Osteoblast (primary cell): ENCODE measurements around the gene C9orf43. TPM values are rescaled to one million over a fixed set of nuclear protein-coding genes. Genes with fewer than 3 reads are reported as not detected.

Source experiments
- DNase-seq: peaks from one replicate; pipeline ENCODE4 v3.0.0; 2011; ENCODE audit warnings: low spot score, mixed read lengths; ENCODE audit not compliant: insufficient read length; ENCODE audit errors: missing footprints
- H2AFZ ChIP-seq: 2 replicates; pipeline ENCODE4 v1.6.0; 2011; ENCODE audit warnings: mild to moderate bottlenecking, low read length
- H3K27ac ChIP-seq: 2 replicates; pipeline ENCODE4 v1.5.1; 2011; ENCODE audit warnings: mild to moderate bottlenecking, low read depth, low read length, moderate library complexity
- H3K27me3 ChIP-seq: 2 replicates; pipeline ENCODE4 v1.6.0; 2012; ENCODE audit warnings: mild to moderate bottlenecking, control low read depth, inconsistent platforms, low read length, moderate library complexity; ENCODE audit not compliant: insufficient read depth
- H3K36me3 ChIP-seq: 2 replicates; pipeline ENCODE4 v1.5.1; 2011; ENCODE audit warnings: mild to moderate bottlenecking, low read length, control low read depth, moderate library complexity; ENCODE audit not compliant: insufficient read depth
- H3K4me1 ChIP-seq: 2 replicates; pipeline ENCODE4 v1.5.1; 2011; ENCODE audit warnings: mild to moderate bottlenecking, low read length, control low read depth, moderate library complexity; ENCODE audit not compliant: insufficient read depth
- H3K4me2 ChIP-seq: 2 replicates; pipeline ENCODE4 v1.6.0; 2011; ENCODE audit warnings: mild to moderate bottlenecking, low read length; ENCODE audit not compliant: insufficient read depth
- H3K4me3 ChIP-seq: fragments of 200-600 bp; sonication (generic); 3 replicates; pipeline ENCODE4 v1.5.1; 2012; ENCODE audit warnings: mild to moderate bottlenecking, low read length, inconsistent platforms; ENCODE audit not compliant: insufficient read depth
- H3K79me2 ChIP-seq: 2 replicates; pipeline ENCODE4 v1.6.0; 2012; ENCODE audit warnings: mild to moderate bottlenecking, low read length, control low read depth, inconsistent platforms; ENCODE audit not compliant: insufficient read depth
- H3K9me3 ChIP-seq: 2 replicates; pipeline ENCODE4 v1.5.1; 2011; ENCODE audit warnings: low read depth, low read length, control low read depth
- H4K20me1 ChIP-seq: 2 replicates; pipeline ENCODE4 v1.6.0; 2012; ENCODE audit warnings: mild to moderate bottlenecking, low read length, control low read depth; ENCODE audit not compliant: insufficient read depth
- CTCF ChIP-seq: IDR thresholded peaks from 2 replicates; pipeline ENCODE4 v1.5.1; 2011; ENCODE audit warnings: mild to moderate bottlenecking, low read depth, low read length, moderate library complexity; ENCODE audit errors: extremely low read depth
- total RNA-seq: library from RNA; depleted of rRNA; stranded (reverse); fragments of >200 nt; gene quantifications from 2 replicates; pipeline ENCODE4 v1.2.3, GENCODE V29; 2012

The C9orf43 gene
- total RNA-seq, 1 donor, result 0.36 TPM

- Histone ChIP-seq H3K4me1 (peaks cover 22% of the 10 kb centered on the region), H3K9me3 (no peaks in the 10 kb centered on the region), H2AFZ (no peak overlapping the region), H3K27me3 (no peaks in the 10 kb centered on the region), H3K36me3 (no peaks in the 10 kb centered on the region), H3K27ac (no peak overlapping the region), H3K4me3 (no peak overlapping the region), H3K4me2 (no peak overlapping the region), H4K20me1 (peaks cover 5% of the 10 kb centered on the region), H3K79me2 (peaks cover 19% of the 10 kb centered on the region)
- no peak for TF ChIP-seq CTCF
- DNase-seq, result no peak
These were observed 13.3 kb upstream of the C9orf43 start for GRCh38 chr9:113397203-113397631.

- H3K27me3 ChIP-seq, result no peaks in the 10 kb centered on the region
- H3K9me3 ChIP-seq, result no peaks in the 10 kb centered on the region
- peak overlapping the region; percentile 13 for H3K4me2 ChIP-seq
- TF ChIP-seq CTCF, result no peak
- peaks cover 19% of the 10 kb centered on the region for H3K79me2 ChIP-seq
- H3K4me1 ChIP-seq, result peaks cover 22% of the 10 kb centered on the region
- H3K27ac ChIP-seq, result no peak overlapping the region
- peaks cover 5% of the 10 kb centered on the region for H4K20me1 ChIP-seq
- no peaks in the 10 kb centered on the region for H3K36me3 ChIP-seq
- DNase-seq, result no peak
- no peak overlapping the region for H3K4me3 ChIP-seq
- H2AFZ ChIP-seq, result no peak overlapping the region
These were observed 11.8 kb upstream of the C9orf43 start for GRCh38 chr9:113398796-113399195.

DNA sequence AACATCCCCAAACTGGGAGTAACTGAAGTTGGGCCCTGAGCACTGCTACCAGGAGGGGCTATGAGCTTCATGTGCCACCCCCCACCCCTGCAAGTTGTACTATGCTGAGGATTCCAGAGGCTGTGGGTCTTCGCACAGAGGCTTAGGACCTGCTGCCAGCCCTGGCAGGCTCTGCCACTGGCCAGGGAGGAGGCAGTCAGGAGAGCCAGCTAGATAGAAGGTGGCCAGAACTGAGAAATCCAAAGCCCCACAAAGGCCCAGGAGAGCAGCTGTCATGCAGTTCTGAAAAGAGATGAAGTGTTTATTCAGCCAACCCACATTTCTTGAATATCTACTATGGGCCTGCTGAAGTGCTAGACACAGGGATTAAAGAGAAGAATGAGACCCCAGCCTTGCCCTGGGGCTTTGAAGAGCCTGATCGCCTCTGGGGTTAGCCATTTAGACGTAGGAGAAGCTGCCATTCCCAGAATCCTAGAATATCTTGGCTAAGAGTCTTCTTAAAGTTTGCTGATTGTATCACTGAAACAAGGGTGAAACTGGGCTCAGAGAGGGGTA lies 10.8 kb upstream of the C9orf43 start:
- Histone ChIP-seq H3K27me3 (no peaks in the 10 kb centered on the region), H3K79me2 (peaks cover 19% of the 10 kb centered on the region), H4K20me1 (peaks cover 5% of the 10 kb centered on the region), H3K4me1 (peaks cover 22% of the 10 kb centered on the region), H3K4me2 (peak overlapping the region; percentile 85), H3K36me3 (no peaks in the 10 kb centered on the region), H3K27ac (no peak overlapping the region), H2AFZ (no peak overlapping the region), H3K4me3 (no peak overlapping the region), H3K9me3 (no peaks in the 10 kb centered on the region)
- no peak for DNase-seq
- no peak for TF ChIP-seq CTCF

DNA sequence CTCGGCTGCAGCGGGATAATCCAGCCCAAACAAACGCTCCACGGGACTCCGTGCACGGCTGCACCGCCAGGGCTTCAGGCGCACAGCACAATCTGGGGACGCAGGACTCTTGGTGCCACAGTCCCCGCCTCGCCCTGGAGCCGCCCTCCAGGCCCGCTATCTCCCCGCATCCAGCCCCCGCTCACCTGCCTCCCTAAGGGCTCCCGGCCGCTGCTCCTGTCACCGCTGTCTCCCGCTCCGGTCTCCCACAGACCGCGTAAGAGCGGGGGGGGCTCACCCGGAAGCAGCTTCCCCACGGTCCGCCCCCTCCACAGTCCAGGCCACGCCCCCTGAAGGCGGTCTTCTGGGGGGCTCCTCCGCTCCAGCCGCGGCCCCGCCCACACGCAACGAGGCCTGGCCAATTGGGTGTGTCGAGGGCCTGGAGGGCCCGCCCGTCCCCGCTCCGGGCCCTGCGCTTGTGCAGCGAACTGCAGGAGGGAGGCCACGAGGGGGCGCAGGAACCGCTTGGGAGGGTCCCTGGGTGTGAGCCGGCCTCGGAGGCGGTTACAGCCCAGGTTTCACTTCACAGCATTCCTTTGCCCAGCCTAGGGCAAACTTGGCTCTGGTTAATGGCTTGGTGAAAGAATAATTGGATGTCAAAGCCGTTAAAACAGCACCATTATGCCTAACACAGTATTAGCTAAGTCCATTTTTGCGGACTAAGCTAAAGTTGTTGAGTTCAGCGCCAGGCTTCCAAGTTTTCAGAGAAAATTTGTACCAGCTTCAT lies 9.3 kb upstream of the C9orf43 start, which contains the start of gene ALAD:
TSS of gene ALAD (minus strand) at position 258 of the 766 bp plus-strand sequence. CDS start 7,725 bp downstream, outside the sequence.
- Histone ChIP-seq H2AFZ (peak within 1 kb of the TSS; percentile 97), H3K4me3 (peak within 1 kb of the TSS; percentile 97), H3K27ac (no peak within 1 kb of the TSS), H3K36me3 (no peaks in the 10 kb centered on the region), H3K79me2 (peaks cover 19% of the 10 kb centered on the region), H3K27me3 (no peaks in the 10 kb centered on the region), H4K20me1 (peaks cover 5% of the 10 kb centered on the region), H3K4me1 (peaks cover 22% of the 10 kb centered on the region), H3K9me3 (no peaks in the 10 kb centered on the region), H3K4me2 (peak within 1 kb of the TSS; percentile 88)
- peak; percentile 92 for TF ChIP-seq CTCF
- peak; percentile 99 for DNase-seq
